GM12878 (cell line): ENCODE measurements around the gene CSHL1.

ENCODE experiments used
- BCL3 ChIP-seq: IDR thresholded peaks from 2 replicates; pipeline ENCODE4 v1.6.1; 2011; ENCODE audit warnings: borderline replicate concordance, low read depth, mild to moderate bottlenecking, moderate library complexity, low read length; ENCODE audit not compliant: insufficient read depth, poor library complexity, severe bottlenecking
- TBL1XR1 ChIP-seq: IDR thresholded peaks from 2 replicates; pipeline ENCODE4 v1.6.1; 2012; ENCODE audit warnings: low read depth, low read length, improper control_type of control experiment

- TF ChIP-seq BCL3 (no peak), TBL1XR1 (peak; percentile 36; the same call in 1 of the 2 replicates)
Measured at GRCh38 chr17:63931981-63932561, 21.0 kb upstream of the CSHL1 start, which contains the start of gene CD79B.
